CD14-positive monocyte (primary cell): Measurements from ENCODE around the gene PODN. TPM values are rescaled to one million over a fixed set of nuclear protein-coding genes. Genes with fewer than 3 reads are reported as not detected.

Source experiments
- DNase-seq, 3 donors: peaks; one replicate each; pipeline ENCODE4 v3.0.0-alpha.2; 2011 to 2022
- H2AFZ ChIP-seq: 2 replicates; pipeline ENCODE4 v1.6.0; 2012; ENCODE audit warnings: mild to moderate bottlenecking, low read depth, low read length, inconsistent platforms; ENCODE audit not compliant: insufficient read depth, poor library complexity, severe bottlenecking
- H3K27ac ChIP-seq, 2 donors: 1 replicate in 1 of 2; 2 replicates in 1 of 2; pipeline ENCODE4 v1.5.1; 2012 to 2013; ENCODE audit warnings: low read length in 2 of 2, control low read depth in 1 of 2, inconsistent platforms in 1 of 2, low read depth in 1 of 2, mild to moderate bottlenecking in 1 of 2
- H3K27me3 ChIP-seq, 2 donors: one replicate each; pipeline versions ENCODE4 v1.6.0 to v1.6.1; 2011 to 2013; ENCODE audit warnings: low read length in 2 of 2; ENCODE audit not compliant: control insufficient read depth in 2 of 2, insufficient read depth in 2 of 2
- H3K36me3 ChIP-seq, 2 donors: replicated peaks in 1 of 2; 1 replicate in 1 of 2; 2 replicates in 1 of 2; pipeline versions ENCODE4 v1.5.1 to v1.6.1; 2012 to 2013; ENCODE audit warnings: low read length in 2 of 2, control low read depth in 1 of 2, inconsistent platforms in 1 of 2, mild to moderate bottlenecking in 1 of 2; ENCODE audit not compliant: insufficient read depth in 2 of 2, control insufficient read depth in 1 of 2
- H3K4me1 ChIP-seq, 2 donors: 1 replicate in 1 of 2; 2 replicates in 1 of 2; pipeline versions ENCODE4 v1.5.1 to v1.6.1; 2012 to 2013; ENCODE audit warnings: low read length in 2 of 2, control low read depth in 1 of 2, inconsistent platforms in 1 of 2, mild to moderate bottlenecking in 1 of 2, moderate library complexity in 1 of 2; ENCODE audit not compliant: insufficient read depth in 2 of 2, control insufficient read depth in 1 of 2
- H3K4me2 ChIP-seq: replicated peaks from 2 replicates; pipeline ENCODE3; 2012; ENCODE audit warnings: low read length, moderate library complexity, mild to moderate bottlenecking; ENCODE audit not compliant: poor library complexity, severe bottlenecking; ENCODE audit errors: extremely low read depth
- H3K4me3 ChIP-seq, 3 experiments: fragments of 200-600 bp in 1 of 3; sonication (generic) in 1 of 3; replicated peaks in 1 of 3; 1 replicate in 2 of 3; 2 replicates in 1 of 3; pipeline ENCODE4 v1.5.1; 2011 to 2013; ENCODE audit warnings: low read length in 3 of 3, mild to moderate bottlenecking in 3 of 3, control low read depth in 2 of 3, low read depth in 2 of 3, inconsistent platforms in 1 of 3, moderate library complexity in 1 of 3
- H3K79me2 ChIP-seq: 2 replicates; pipeline ENCODE4 v1.6.0; 2012; ENCODE audit warnings: mild to moderate bottlenecking, control low read depth, inconsistent platforms, low read length, moderate library complexity; ENCODE audit not compliant: insufficient read depth
- H3K9ac ChIP-seq: 2 replicates; pipeline ENCODE4 v1.6.0; 2017; ENCODE audit warnings: low read length, mild to moderate bottlenecking; ENCODE audit not compliant: insufficient read depth, poor library complexity, severe bottlenecking
- H3K9me3 ChIP-seq, 2 donors: replicated peaks in 1 of 2; 1 replicate in 1 of 2; 2 replicates in 1 of 2; pipeline versions ENCODE4 v1.5.1 to v1.6.1; 2012 to 2013; ENCODE audit warnings: low read length in 2 of 2, control low read depth in 1 of 2; ENCODE audit not compliant: control insufficient read depth in 1 of 2, insufficient read depth in 1 of 2
- H4K20me1 ChIP-seq: 2 replicates; pipeline ENCODE4 v1.6.0; 2012; ENCODE audit warnings: mild to moderate bottlenecking, low read length, control low read depth, moderate library complexity; ENCODE audit not compliant: insufficient read depth
- H3K27ac Mint-ChIP-seq, 7 donors: one replicate each; pipeline ENCODE4 v1.8.0; 2020; ENCODE audit warnings: mild to moderate bottlenecking in 7 of 7, mixed read lengths in 7 of 7, moderate library complexity in 6 of 7, inconsistent platforms in 2 of 7
- H3K27me3 Mint-ChIP-seq, 3 donors: one replicate each; pipeline ENCODE4 v1.8.0; 2021 to 2022; ENCODE audit warnings: low read depth in 3 of 3, mild to moderate bottlenecking in 3 of 3, mixed read lengths in 3 of 3, moderate library complexity in 3 of 3, inconsistent platforms in 1 of 3
- H3K36me3 Mint-ChIP-seq, 2 donors: one replicate each; pipeline ENCODE4 v1.8.0; 2020; ENCODE audit warnings: mixed read lengths in 2 of 2, inconsistent platforms in 1 of 2, mild to moderate bottlenecking in 1 of 2
- H3K4me1 Mint-ChIP-seq: one replicate; pipeline ENCODE4 v1.8.0; 2020; ENCODE audit warnings: mild to moderate bottlenecking, mixed read lengths
- H3K4me3 Mint-ChIP-seq, 2 donors: one replicate each; pipeline ENCODE4 v1.8.0; 2020; ENCODE audit warnings: mild to moderate bottlenecking in 2 of 2, mixed read lengths in 2 of 2, moderate library complexity in 1 of 2
- H3K9me3 Mint-ChIP-seq, 7 donors: one replicate each; pipeline ENCODE4 v1.8.0; 2020 to 2022; ENCODE audit warnings: mixed read lengths in 7 of 7, mild to moderate bottlenecking in 6 of 7, moderate library complexity in 6 of 7, inconsistent platforms in 2 of 7
- WGBS: methylation state at CpG from one replicate; pipeline ENCODE4 v1.1.5; 2013; ENCODE audit warnings: missing lambda C conversion rate; ENCODE audit not compliant: insufficient coverage; 5-methylcytosine and 5-hydroxymethylcytosine counted together
- intact Hi-C, 2 donors: fragments of 100-400 bp; cut with micrococcal nuclease; formaldehyde crosslinking; loops; one replicate each; pipeline versions ENCODE4 v1.15.0 to v1.15.1; 2023
- polyA plus RNA-seq, 3 donors: library from polyadenylated mRNA; depleted of rRNA in 1 of 3; unstranded in 2 of 3; stranded (reverse) in 1 of 3; fragments of 300-500 nt in 2 of 3; fragments of >200 nt in 1 of 3; fragmentation: Illumina TruSeq in 2 of 3; gene quantifications; 1 replicate in 2 of 3; 2 replicates in 1 of 3; pipeline ENCODE4 v1.2.3, GENCODE V29; 2012 to 2021
- TF ChIP-seq, protein P1 (sequence below): fragments of 200-600 bp; IDR thresholded peaks from one replicate; pipeline ENCODE4 v1.8.0; 2022; ENCODE audit warnings: antibody characterized with exemption, mild to moderate bottlenecking

Gene PODN
- polyA plus RNA-seq, 3 donors, result not detected

DNA sequence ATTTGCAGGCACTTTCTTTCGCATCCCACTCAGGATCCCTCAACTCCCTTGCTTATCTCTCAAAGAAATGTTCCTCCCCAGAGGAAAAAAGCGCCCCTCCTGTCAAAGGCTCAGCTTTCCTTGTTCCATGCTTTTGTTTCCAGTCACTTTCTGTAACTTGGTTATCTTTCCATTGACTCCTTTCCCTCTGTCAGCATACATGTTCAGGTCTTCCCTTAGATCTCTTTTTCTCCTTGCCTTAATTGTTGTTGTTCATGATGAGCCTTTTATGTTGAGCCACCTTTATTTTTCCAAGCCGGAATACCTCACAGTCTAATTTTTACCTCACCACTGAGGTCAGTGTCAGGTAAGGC, 46.5 kb upstream of the PODN start:
- Histone ChIP-seq H3K79me2 (peaks cover 56% of the 10 kb centered on the region), H4K20me1 (peaks cover 6% of the 10 kb centered on the region), H3K4me3 (peak overlapping the region; percentile 52 to 95 (median 93)), H3K27me3 (no peaks in the 10 kb centered on the region), H3K27ac (peak overlapping the region in 1 of 2 donors; percentile 76), H3K4me1 (peaks cover 9 to 20% of the 10 kb centered on the region in 2 donors), H3K9me3 (no peaks in the 10 kb centered on the region), H2AFZ (peak overlapping the region; percentile 85), H3K36me3 (peaks cover 0 to 5% of the 10 kb centered on the region in 2 donors), H3K9ac (peak overlapping the region; percentile 71), H3K4me2 (peak overlapping the region; percentile 85)
- Mint-ChIP-seq H3K9me3 (no peaks in the 10 kb centered on the region), H3K27ac (peak overlapping the region in 4 of 7 donors; percentile 30 to 82 (median 64)), H3K27me3 (peaks cover 0 to 2% (median 1%) of the 10 kb centered on the region in 3 donors), H3K4me1 (peaks cover 25% of the 10 kb centered on the region), H3K36me3 (peaks cover 13 to 15% of the 10 kb centered on the region in 2 donors), H3K4me3 (peak overlapping the region; percentile 83 to 95)
- DNase-seq, result no peak
- intact Hi-C loops, result no loop called here
- WGBS, result 48% methylated on average over 2 of the region's 3 CpGs
- TF ChIP-seq, protein P1, sequence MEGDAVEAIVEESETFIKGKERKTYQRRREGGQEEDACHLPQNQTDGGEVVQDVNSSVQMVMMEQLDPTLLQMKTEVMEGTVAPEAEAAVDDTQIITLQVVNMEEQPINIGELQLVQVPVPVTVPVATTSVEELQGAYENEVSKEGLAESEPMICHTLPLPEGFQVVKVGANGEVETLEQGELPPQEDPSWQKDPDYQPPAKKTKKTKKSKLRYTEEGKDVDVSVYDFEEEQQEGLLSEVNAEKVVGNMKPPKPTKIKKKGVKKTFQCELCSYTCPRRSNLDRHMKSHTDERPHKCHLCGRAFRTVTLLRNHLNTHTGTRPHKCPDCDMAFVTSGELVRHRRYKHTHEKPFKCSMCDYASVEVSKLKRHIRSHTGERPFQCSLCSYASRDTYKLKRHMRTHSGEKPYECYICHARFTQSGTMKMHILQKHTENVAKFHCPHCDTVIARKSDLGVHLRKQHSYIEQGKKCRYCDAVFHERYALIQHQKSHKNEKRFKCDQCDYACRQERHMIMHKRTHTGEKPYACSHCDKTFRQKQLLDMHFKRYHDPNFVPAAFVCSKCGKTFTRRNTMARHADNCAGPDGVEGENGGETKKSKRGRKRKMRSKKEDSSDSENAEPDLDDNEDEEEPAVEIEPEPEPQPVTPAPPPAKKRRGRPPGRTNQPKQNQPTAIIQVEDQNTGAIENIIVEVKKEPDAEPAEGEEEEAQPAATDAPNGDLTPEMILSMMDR, result no peak

DNA sequence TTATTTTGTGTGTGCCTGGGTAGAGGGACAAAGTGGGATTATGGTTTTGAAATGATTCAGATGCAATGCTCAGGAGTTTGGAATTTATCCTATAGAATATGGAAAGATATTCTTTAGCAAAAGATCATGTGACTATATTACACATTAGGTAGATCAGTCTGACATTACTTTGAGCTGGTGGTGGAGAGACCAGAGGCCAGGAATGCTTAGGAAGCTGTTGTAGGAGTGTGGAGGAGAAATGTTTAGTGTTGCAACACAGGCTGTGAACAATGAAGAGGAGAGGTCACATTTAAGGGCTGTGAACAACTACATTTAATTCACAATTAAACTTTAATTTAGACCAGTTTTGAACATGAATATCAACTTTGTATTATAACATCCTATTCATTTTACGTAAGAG, 45.3 kb upstream of the PODN start:
- Mint-ChIP-seq H3K9me3 (no peaks in the 10 kb centered on the region), H3K4me3 (peak overlapping the region in 1 of 2 donors; percentile 44), H3K36me3 (peaks cover 15% of the 10 kb centered on the region in 2 donors), H3K4me1 (peaks cover 25% of the 10 kb centered on the region), H3K27me3 (peaks cover 0 to 1% (median 0%) of the 10 kb centered on the region in 3 donors), H3K27ac (no peak overlapping the region)
- no peak overlapping the region for H2AFZ ChIP-seq
- H3K4me3 ChIP-seq, result no peak overlapping the region
- intact Hi-C loops, result no loop called here
- H3K79me2 ChIP-seq, result peaks cover 67% of the 10 kb centered on the region
- no peak overlapping the region for H3K4me2 ChIP-seq
- no peak overlapping the region for H3K27ac ChIP-seq
- WGBS, result no CpG with 5 or more reads among the region's 1 CpG
- H3K4me1 ChIP-seq, result peaks cover 9 to 20% of the 10 kb centered on the region in 2 donors
- DNase-seq, result no peak
- TF ChIP-seq, protein P1, result no peak
- H3K27me3 ChIP-seq, result no peaks in the 10 kb centered on the region
- H3K9ac ChIP-seq, result no peak overlapping the region
- H3K9me3 ChIP-seq, result no peaks in the 10 kb centered on the region
- H3K36me3 ChIP-seq, result peaks cover 0 to 5% of the 10 kb centered on the region in 2 donors
- H4K20me1 ChIP-seq, result peaks cover 6% of the 10 kb centered on the region
